ENCODE results near the gene INTS1. TPM values are rescaled to one million over a fixed set of nuclear protein-coding genes. Genes with fewer than 3 reads are reported as not detected.

Gene INTS1
- polyA plus RNA-seq, 2 of the 4 experiments (the other 2 are of a cell fraction) = 14.6 to 48.1 TPM

GRCh38 chr7:1440620-1441019, 63.6 kb downstream of the INTS1 start:
- Histone ChIP-seq H3K4me2 (no peak overlapping the region), H3K4me1 (no peaks in the 10 kb centered on the region), H3K27ac (no peak overlapping the region), H3K9me3 (no peaks in the 10 kb centered on the region), H3K4me3 (no peak overlapping the region)
- POLR2A ChIA-PET = no interaction called here
- CTCF ChIA-PET = interaction anchor here (1.1 to 4.2 kb wide), 10 partner anchors 8 to 264 kb away, joined by 3 to 35 read pairs (median 6); no protein-coding TSS in a partner anchor
- FAIRE-seq (no peak), DNase-seq (ENCODE audit: low read depth in 1 of 2, low spot score in 1 of 2) (no peak), ATAC-seq (no peak)
- 96% methylated on average over 4 of the region's 10 CpGs for WGBS (ENCODE audit: missing lambda C conversion rate)
- no peak for TF ChIP-seq ELK1 (IDR thresholded peaks at IDR 0.05; ENCODE audit: low read depth, low read length)
- no peak for TF ChIP-seq TP53 (CRISPR knock-in tag; IDR thresholded peaks at IDR 0.05)
- TF ChIP-seq HES2 (IDR thresholded peaks at IDR 0.05) = no peak
- no peak for TF ChIP-seq CHD2 (IDR thresholded peaks at IDR 0.05; ENCODE audit: low read length, partially characterized antibody)
- TF ChIP-seq MAZ (IDR thresholded peaks at IDR 0.05; ENCODE audit: borderline replicate concordance, low read depth, low read length) = no peak
- no peak for TF ChIP-seq NPAS2 (CRISPR knock-in tag; IDR thresholded peaks at IDR 0.05; ENCODE audit: borderline replicate concordance)
- TF ChIP-seq NFE2L2 (conservative IDR thresholded peaks at IDR 0.05; ENCODE audit: low read length) = no peak
- TF ChIP-seq ESRRA (IDR thresholded peaks at IDR 0.05; ENCODE audit: borderline replicate concordance, low read length) = no peak
- no peak for TF ChIP-seq EHMT2 (IDR thresholded peaks at IDR 0.05; ENCODE audit: low read depth)
- TF ChIP-seq ZC3H11A (IDR thresholded peaks at IDR 0.05) = no peak
- no peak for TF ChIP-seq RNF2 (IDR thresholded peaks at IDR 0.05; ENCODE audit: borderline replicate concordance, low read depth)
- TF ChIP-seq MAX (IDR thresholded peaks at IDR 0.05) = no peak
- TF ChIP-seq RFX5 (IDR thresholded peaks at IDR 0.05) = no peak
- TF ChIP-seq REST (IDR thresholded peaks at IDR 0.05) = no peak
- no peak for TF ChIP-seq PHF8 (IDR thresholded peaks at IDR 0.05; ENCODE audit: borderline replicate concordance, low read depth)

- POLR2A ChIA-PET = interaction anchor here (1.5 kb wide), 1 partner anchor 19 kb away, joined by 6 read pairs; the partner anchor contains the start of gene MICALL2
- TF ChIP-seq MAFK (IDR thresholded peaks at IDR 0.05; ENCODE audit: partially characterized antibody) = no peak
- TF ChIP-seq RAD21 (conservative IDR thresholded peaks at IDR 0.05 in 1 of 2, IDR thresholded peaks at IDR 0.05 in 1 of 2) = 0 out of 5 replicates have a peak, but pooled peaks of 1 of the 2 experiments have one; percentile 10
- no peak overlapping the region for H3K4me3 ChIP-seq
- CTCF ChIA-PET = interaction anchor here (0.6 to 4.2 kb wide), 7 partner anchors 7 to 539 kb away, joined by 3 to 35 read pairs (median 7); no protein-coding TSS in a partner anchor
- no peaks in the 10 kb centered on the region for H3K4me1 ChIP-seq
- no peak overlapping the region for H3K4me2 ChIP-seq
- DNase-seq (ENCODE audit: low read depth in 1 of 2, low spot score in 1 of 2) (no peak), FAIRE-seq (no peak), ATAC-seq (no peak)
- H3K27ac ChIP-seq = no peak overlapping the region
- 90% methylated on average over 20 of the region's 31 CpGs for WGBS (ENCODE audit: missing lambda C conversion rate)
- no peaks in the 10 kb centered on the region for H3K9me3 ChIP-seq
These were observed 64.5 kb downstream of the INTS1 start for GRCh38 chr7:1439373-1440363.

Data from A549 (cell line).